Measurements from ENCODE around the gene ARRDC3.
"Not testable (repeated sequence)": the region's sequence is repeated elsewhere in the genome, so short reads cannot be mapped to it uniquely, and the experiment has no call there.

Gene ARRDC3

GRCh38 chr5:91343916-91344315 is 39.2 kb downstream of the ARRDC3 start:
- DNase-seq (ENCODE audit: insufficient read length, low spot score): no peak
- no peak for FAIRE-seq
- no peak for TF ChIP-seq TAF1 (IDR thresholded peaks at IDR 0.05; ENCODE audit: low read depth, low read length)
- no peak for TF ChIP-seq POU2F2 (IDR thresholded peaks at IDR 0.05; ENCODE audit: low read depth, low read length)
- TF ChIP-seq POLR2A (IDR thresholded peaks at IDR 0.05; ENCODE audit: low read depth, low read length): no peak
- TF ChIP-seq PAX5 (IDR thresholded peaks at IDR 0.05; ENCODE audit: insufficient read depth, low read length, severe bottlenecking): no peak
- TF ChIP-seq SPI1 (IDR thresholded peaks at IDR 0.05; ENCODE audit: low read depth, low read length): no peak
- TF ChIP-seq POLR2AphosphoS5 (IDR thresholded peaks at IDR 0.05; ENCODE audit: low read depth, low read length): no peak

- not testable (repeated sequence) for DNase-seq (ENCODE audit: insufficient read length, low spot score); FAIRE-seq
Observed at GRCh38 chr5:91342931-91343330, 40.2 kb downstream of the ARRDC3 start.

- DNase-seq (ENCODE audit: insufficient read length, low spot score): no peak
- TF ChIP-seq PAX5 (IDR thresholded peaks at IDR 0.05; ENCODE audit: insufficient read depth, low read length, severe bottlenecking) (no peak), POU2F2 (IDR thresholded peaks at IDR 0.05; ENCODE audit: low read depth, low read length) (no peak), POLR2AphosphoS5 (IDR thresholded peaks at IDR 0.05; ENCODE audit: low read depth, low read length) (no peak), TAF1 (IDR thresholded peaks at IDR 0.05; ENCODE audit: low read depth, low read length) (no peak), SPI1 (IDR thresholded peaks at IDR 0.05; ENCODE audit: low read depth, low read length) (no peak), POLR2A (IDR thresholded peaks at IDR 0.05; ENCODE audit: low read depth, low read length) (no peak)
- no peak for FAIRE-seq
Observed at GRCh38 chr5:91341154-91341553, 42.0 kb downstream of the ARRDC3 start.

- TF ChIP-seq POLR2AphosphoS5 (IDR thresholded peaks at IDR 0.05; ENCODE audit: low read depth, low read length) (no peak), PAX5 (IDR thresholded peaks at IDR 0.05; ENCODE audit: insufficient read depth, low read length, severe bottlenecking) (no peak), TAF1 (IDR thresholded peaks at IDR 0.05; ENCODE audit: low read depth, low read length) (no peak), POLR2A (IDR thresholded peaks at IDR 0.05; ENCODE audit: low read depth, low read length) (no peak), POU2F2 (IDR thresholded peaks at IDR 0.05; ENCODE audit: low read depth, low read length) (no peak), SPI1 (IDR thresholded peaks at IDR 0.05; ENCODE audit: low read depth, low read length) (no peak)
- DNase-seq (ENCODE audit: insufficient read length, low spot score): no peak
- FAIRE-seq: no peak
Observed at GRCh38 chr5:91340532-91340931, 42.6 kb downstream of the ARRDC3 start.

- FAIRE-seq: no peak
- TF ChIP-seq PAX5 (IDR thresholded peaks at IDR 0.05; ENCODE audit: insufficient read depth, low read length, severe bottlenecking) (no peak), POLR2AphosphoS5 (IDR thresholded peaks at IDR 0.05; ENCODE audit: low read depth, low read length) (no peak), POLR2A (IDR thresholded peaks at IDR 0.05; ENCODE audit: low read depth, low read length) (no peak)
- no peak for DNase-seq (ENCODE audit: insufficient read length, low spot score)
Observed at GRCh38 chr5:91339063-91339705, 43.9 kb downstream of the ARRDC3 start.

GRCh38 chr5:91332267-91333045 is 50.7 kb downstream of the ARRDC3 start:
- no peak for TF ChIP-seq TAF1 (IDR thresholded peaks at IDR 0.05; ENCODE audit: low read depth, low read length)
- TF ChIP-seq POLR2AphosphoS5 (IDR thresholded peaks at IDR 0.05; ENCODE audit: low read depth, low read length): no peak
- TF ChIP-seq POLR2A (IDR thresholded peaks at IDR 0.05; ENCODE audit: low read depth, low read length): no peak
- TF ChIP-seq PAX5 (IDR thresholded peaks at IDR 0.05; ENCODE audit: insufficient read depth, low read length, severe bottlenecking): no peak
- no peak for TF ChIP-seq SPI1 (IDR thresholded peaks at IDR 0.05; ENCODE audit: low read depth, low read length)
- no peak for TF ChIP-seq POU2F2 (IDR thresholded peaks at IDR 0.05; ENCODE audit: low read depth, low read length)
- DNase-seq (ENCODE audit: insufficient read length, low spot score): no peak
- no peak for FAIRE-seq

- no peak for TF ChIP-seq SPI1 (IDR thresholded peaks at IDR 0.05; ENCODE audit: low read depth, low read length)
- TF ChIP-seq POLR2A (IDR thresholded peaks at IDR 0.05; ENCODE audit: low read depth, low read length): no peak
- TF ChIP-seq PAX5 (IDR thresholded peaks at IDR 0.05; ENCODE audit: insufficient read depth, low read length, severe bottlenecking): no peak
- no peak for TF ChIP-seq POLR2AphosphoS5 (IDR thresholded peaks at IDR 0.05; ENCODE audit: low read depth, low read length)
- no peak for TF ChIP-seq POU2F2 (IDR thresholded peaks at IDR 0.05; ENCODE audit: low read depth, low read length)
- no peak for TF ChIP-seq TAF1 (IDR thresholded peaks at IDR 0.05; ENCODE audit: low read depth, low read length)
- no peak for DNase-seq (ENCODE audit: insufficient read length, low spot score)
- FAIRE-seq: no peak
Observed at GRCh38 chr5:91331705-91332104, 51.4 kb downstream of the ARRDC3 start.

- TF ChIP-seq POU2F2 (IDR thresholded peaks at IDR 0.05; ENCODE audit: low read depth, low read length): no peak
- no peak for TF ChIP-seq POLR2A (IDR thresholded peaks at IDR 0.05; ENCODE audit: low read depth, low read length)
- TF ChIP-seq SPI1 (IDR thresholded peaks at IDR 0.05; ENCODE audit: low read depth, low read length): no peak
- no peak for TF ChIP-seq POLR2AphosphoS5 (IDR thresholded peaks at IDR 0.05; ENCODE audit: low read depth, low read length)
- TF ChIP-seq PAX5 (IDR thresholded peaks at IDR 0.05; ENCODE audit: insufficient read depth, low read length, severe bottlenecking): no peak
- TF ChIP-seq TAF1 (IDR thresholded peaks at IDR 0.05; ENCODE audit: low read depth, low read length): no peak
- DNase-seq (ENCODE audit: insufficient read length, low spot score): no peak
- no peak for FAIRE-seq
Observed at GRCh38 chr5:91329283-91329682, 53.8 kb downstream of the ARRDC3 start.

- TF ChIP-seq POLR2AphosphoS5 (IDR thresholded peaks at IDR 0.05; ENCODE audit: low read depth, low read length) (no peak), TAF1 (IDR thresholded peaks at IDR 0.05; ENCODE audit: low read depth, low read length) (no peak), POLR2A (IDR thresholded peaks at IDR 0.05; ENCODE audit: low read depth, low read length) (no peak), PAX5 (IDR thresholded peaks at IDR 0.05; ENCODE audit: insufficient read depth, low read length, severe bottlenecking) (no peak), POU2F2 (IDR thresholded peaks at IDR 0.05; ENCODE audit: low read depth, low read length) (no peak), SPI1 (IDR thresholded peaks at IDR 0.05; ENCODE audit: low read depth, low read length) (no peak)
- DNase-seq (ENCODE audit: insufficient read length, low spot score) (no peak), FAIRE-seq (no peak)
Observed at GRCh38 chr5:91328743-91329142, 54.4 kb downstream of the ARRDC3 start.

GRCh38 chr5:91322981-91323380 is 60.1 kb downstream of the ARRDC3 start:
- DNase-seq (ENCODE audit: insufficient read length, low spot score); FAIRE-seq: not testable (repeated sequence)

All from GM12891 (cell line).